ENCODE measurements around the gene CEP104.
"Not testable (repeated sequence)": the region's sequence is repeated elsewhere in the genome, so short reads cannot be mapped to it uniquely, and the experiment has no call there.

Gene CEP104

GRCh38 chr1:3821447-3821846 is 35.6 kb downstream of the CEP104 start:
- no peak for DNase-seq

DNA sequence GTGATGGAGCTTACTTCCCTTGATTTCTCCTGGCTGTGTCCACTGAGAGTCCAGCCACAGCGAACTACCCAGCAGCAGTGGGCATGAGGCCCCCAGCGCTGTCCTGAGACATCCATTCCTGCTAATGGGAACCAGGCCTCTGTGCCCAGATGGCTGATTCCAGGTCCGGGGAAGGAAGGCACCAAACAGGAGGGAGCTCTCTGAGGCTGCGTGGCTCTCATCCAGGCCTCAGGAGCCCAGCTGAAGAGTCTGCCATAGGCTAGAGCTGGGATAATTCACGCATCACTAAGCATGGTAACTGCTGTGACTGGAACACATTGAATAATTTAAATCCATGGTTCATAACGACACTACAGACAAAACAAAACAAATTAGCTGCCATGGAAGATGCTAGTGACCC is 36.0 kb downstream of the CEP104 start:
- DNase-seq, result no peak

- DNase-seq, result no peak
These were observed 36.7 kb downstream of the CEP104 start for GRCh38 chr1:3820316-3820715.

GRCh38 chr1:3819771-3820200 is 37.2 kb downstream of the CEP104 start:
- no peak for DNase-seq

GRCh38 chr1:3817821-3818597 is 39.0 kb downstream of the CEP104 start:
- DNase-seq, result no peak

DNA sequence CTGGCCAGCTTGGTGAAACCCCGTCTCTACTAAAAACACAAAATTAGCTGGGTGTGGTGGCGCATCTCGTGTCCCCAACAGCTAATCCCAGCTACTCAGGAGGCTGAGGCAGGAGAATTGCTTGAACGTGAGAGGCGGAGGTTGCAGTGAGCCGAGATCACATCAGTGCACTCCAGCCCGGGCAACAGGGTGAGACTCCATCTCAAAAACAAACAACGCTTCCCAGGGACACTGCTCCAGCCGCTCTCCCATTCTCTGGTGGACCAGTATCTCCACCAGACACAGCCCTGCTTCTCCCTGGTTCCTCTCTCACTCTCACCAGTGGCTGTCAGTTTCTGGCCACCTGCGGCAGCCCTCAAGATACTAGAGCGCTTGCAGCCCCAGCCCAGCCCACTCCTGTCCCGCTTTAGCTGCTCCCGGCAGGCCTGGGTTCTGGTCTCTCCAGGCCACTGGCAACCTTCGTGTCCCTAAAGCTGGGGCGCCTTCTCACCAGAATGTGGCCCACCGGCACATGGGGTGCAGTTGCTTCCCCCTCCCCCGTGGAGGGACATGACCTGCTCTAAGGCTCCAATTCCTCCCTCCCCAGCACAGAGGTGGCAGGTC is 39.8 kb downstream of the CEP104 start:
- DNase-seq, result no peak

- DNase-seq, result no peak
These were observed 40.5 kb downstream of the CEP104 start for GRCh38 chr1:3816331-3817137.

DNA sequence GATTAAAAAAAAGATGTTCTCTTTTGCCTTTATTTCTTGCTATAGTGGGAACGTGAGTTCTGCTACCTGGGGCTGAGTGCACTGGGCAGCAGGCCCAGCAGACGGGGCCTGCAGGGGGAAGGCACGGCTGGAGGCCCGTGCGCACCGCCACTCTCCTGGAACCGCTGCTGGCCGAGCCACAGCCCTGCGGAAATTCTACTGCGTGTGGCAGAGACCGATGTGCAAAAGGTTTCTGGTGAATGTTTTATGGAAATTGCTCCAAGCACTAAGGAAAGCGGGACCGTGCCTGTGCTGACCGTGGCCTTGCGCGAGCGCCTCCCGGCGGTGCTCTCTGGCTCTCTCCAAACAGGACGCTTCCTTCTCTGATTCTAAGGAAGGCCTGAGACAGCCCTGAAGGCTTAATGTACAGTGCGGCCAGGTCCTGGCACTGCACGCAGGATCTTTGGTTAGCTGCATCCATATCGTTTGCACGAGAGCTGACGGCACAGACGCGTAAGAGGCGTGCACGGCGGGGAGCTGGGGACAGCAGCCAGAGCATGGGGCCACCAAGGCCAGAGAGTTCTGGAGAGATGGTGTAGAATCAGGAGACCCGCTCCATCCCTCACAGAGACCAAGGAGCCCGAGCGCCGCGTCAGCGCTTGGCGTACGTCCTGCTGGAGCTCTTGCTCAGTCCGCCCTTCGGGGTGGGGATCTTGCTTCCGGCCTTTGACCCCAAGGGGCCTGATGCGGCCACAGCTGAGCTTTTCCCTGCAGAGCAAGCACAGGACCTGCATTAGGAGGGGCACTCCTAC is 42.0 kb downstream of the CEP104 start:
- no peak for DNase-seq

DNA sequence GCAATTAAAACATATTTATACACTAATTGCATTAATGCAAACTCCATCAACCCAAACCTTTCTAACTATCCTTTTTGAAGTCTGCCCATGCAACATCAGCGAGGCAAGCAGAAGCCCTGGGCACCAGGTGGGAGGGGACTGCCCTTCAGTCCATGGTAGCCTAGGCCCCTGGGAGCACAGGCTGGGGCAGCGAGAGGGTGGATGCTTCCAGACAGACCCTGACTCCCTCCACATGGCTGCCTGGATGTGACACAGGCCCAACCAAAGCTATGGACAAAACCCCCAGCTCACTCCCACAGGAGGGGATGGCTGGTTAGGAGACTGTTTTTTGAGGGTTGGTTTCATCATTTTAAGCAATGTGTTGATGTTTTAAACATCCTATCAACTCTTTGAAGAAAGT is 42.9 kb downstream of the CEP104 start:
- DNase-seq, result no peak

DNA sequence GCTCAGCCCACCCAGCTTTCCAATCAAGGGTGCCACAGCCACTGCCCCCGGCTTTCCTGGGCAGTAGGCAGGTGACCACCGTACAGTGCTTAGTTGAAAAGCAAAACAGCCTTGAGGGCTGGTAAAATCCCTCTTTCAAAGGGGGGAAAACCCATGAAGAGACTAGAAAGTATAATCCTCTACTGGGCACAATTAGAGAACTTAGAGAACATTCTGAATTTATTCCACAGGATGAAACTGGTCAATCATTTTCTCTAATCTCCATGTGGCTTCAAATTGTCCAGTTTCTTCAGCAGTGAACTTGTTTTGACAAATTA is 45.5 kb downstream of the CEP104 start:
- DNase-seq, result no peak

- not testable (repeated sequence) for DNase-seq
These were observed 46.8 kb downstream of the CEP104 start for GRCh38 chr1:3810149-3810761.

DNA sequence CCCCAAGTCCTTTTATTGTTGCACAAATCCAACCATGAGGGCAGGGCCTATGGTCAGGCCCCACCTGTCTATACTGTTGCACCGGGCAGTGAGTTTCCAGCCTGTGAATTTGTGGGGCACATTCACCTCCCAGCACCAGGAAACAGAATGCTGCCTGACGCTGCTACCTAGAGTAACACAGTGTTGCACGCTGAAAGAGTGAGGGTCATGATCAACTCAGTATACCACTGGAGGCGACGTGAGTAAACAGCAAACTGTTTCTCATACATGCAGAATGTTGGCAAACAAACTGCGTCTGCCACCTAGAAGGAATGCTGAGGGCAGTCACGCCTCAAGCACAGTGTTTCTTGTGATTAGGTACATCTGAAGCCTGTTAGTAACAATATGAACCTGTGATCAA is 47.3 kb downstream of the CEP104 start:
- DNase-seq, result no peak

GRCh38 chr1:3807769-3808168 is 49.2 kb downstream of the CEP104 start:
- DNase-seq, result no peak

DNA sequence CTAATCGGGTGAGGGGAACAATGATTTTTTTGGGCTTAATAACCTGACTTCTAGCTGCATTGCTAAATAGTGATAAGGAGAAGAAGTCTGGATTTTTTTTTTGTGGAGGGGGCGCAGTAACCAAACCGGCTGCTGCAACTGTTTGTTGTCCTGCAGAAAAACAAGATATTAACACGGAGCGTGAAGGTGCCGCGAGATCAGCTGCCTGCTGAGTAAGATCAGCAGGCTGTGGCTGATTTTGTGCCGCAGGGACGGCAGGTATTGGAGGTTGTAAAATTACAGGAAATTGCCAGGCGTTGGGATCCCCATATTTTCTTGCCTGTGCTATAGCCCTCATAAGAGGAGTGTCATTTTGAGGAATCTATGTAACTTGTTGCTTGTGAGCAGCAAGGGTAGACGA is 52.0 kb downstream of the CEP104 start:
- no peak for DNase-seq

DNA sequence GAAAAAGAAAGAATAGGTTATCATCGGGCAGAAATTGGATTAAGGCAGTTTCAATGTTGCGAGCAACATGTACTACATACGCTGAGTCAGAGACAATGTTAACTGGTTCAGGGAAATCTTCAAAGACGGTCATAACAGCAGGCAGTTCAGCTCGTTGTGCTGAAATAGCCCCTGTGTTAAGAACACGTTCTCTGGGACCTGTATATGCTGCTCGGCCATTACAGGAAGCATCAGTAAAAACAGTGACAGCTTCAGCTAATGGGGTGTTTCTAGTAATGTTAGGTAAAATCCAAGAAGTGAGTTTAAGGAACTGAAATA is 52.4 kb downstream of the CEP104 start:
- not testable (repeated sequence) for DNase-seq

GRCh38 chr1:3803905-3804626 is 52.9 kb downstream of the CEP104 start:
- DNase-seq, result no peak

DNA sequence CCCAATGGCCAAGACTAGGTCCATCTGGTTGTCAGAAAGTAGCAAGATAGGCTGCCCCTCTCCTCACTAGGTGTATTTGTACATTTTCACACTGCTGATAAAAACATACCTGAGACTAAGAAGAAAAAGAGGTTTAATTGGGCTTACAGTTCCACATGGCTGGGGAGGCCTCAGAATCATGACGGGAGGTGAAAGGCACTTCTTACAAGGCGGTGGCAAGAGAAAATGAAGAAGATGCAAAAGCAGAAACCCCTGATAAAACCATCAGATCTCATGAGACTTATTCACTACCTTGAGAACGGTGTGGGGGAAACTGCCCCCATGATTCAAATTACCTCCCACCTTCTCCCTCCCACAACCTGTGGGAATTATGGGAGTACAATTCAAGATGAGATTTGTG is 56.2 kb downstream of the CEP104 start:
- DNase-seq, result not testable (repeated sequence)

GRCh38 chr1:3799976-3800685 is 56.9 kb downstream of the CEP104 start:
- peak; percentile 21 for DNase-seq

DNA sequence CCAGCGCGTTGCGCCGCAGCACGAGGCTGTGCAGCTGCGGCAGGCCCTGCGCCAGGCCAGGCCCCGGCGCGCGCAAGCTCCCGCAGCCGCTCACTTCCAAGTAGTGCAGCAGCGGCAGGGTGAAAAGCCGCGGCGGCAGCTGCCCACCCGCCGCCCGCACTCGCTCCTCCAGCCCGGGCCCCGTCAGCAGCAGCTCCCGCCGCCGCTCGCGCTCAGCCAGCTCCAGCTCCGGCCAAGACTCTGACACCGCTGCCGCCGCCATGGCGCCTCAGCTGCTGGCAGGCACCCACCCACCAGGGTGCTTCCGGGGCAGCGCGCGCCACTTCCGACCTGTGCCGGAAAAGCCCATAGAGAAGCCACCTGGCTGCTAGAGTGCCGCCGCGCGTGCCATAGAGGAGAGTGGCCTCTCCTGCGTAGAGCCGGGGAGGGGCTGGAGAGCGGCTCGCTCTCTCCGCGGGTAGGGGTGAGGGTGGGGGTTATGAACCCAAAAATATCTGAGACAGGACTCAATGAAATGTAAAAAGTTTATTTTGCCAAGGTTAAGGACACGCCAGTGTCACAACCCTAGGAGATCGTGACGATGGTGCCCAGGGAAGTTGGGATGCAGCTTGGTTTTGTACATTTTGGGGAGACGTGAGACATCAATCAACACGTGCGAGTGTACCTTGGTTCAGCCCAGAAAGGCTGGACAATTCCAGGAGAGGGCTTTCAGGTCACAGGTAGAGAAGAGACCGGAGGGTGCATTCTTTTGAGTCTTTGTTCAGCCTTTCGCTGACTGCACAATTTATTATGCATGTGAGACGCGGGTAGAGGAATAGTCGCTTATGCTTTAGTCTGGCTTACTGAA is 60.6 kb downstream of the CEP104 start, which contains the start of gene LRRC47:
Gene LRRC47 (minus strand): TSS at position 284 of the 847 bp plus-strand sequence. CDS start 22 bp downstream, at position 262.
- peak; percentile 90 for DNase-seq

GRCh38 chr1:3795453-3796214 is 61.4 kb downstream of the CEP104 start:
- no peak for DNase-seq
